A673 (cell line): ENCODE data around the gene OR56B1.

Experiments used
- CTCF ChIP-seq: fragments of 300-800, 200-600 bp; sonication (generic); conservative IDR thresholded peaks from 2 replicates; pipeline ENCODE4 v1.5.1; 2017; ENCODE audit warnings: low read depth, mild to moderate bottlenecking, antibody characterized with exemption, low read length, moderate library complexity, mixed read lengths
- EZH2 ChIP-seq: fragments of 200-600 bp; sonication (generic); IDR thresholded peaks from 2 replicates; pipeline ENCODE4 v1.6.1; 2017; ENCODE audit warnings: borderline replicate concordance, low read depth, mild to moderate bottlenecking, mixed read lengths, antibody characterized with exemption, low read length; ENCODE audit not compliant: poor library complexity, severe bottlenecking

- TF ChIP-seq CTCF (no peak), EZH2 (no peak)
These were observed 38.0 kb upstream of the OR56B1 start for GRCh38 chr11:5698281-5698680.
